NCI-H345 treated with DMSO at 0.1 percent for 48 hours (cell line): ENCODE measurements around the gene CXXC1.
A peak's percentile ranks its signal among the peaks of the same experiment; 100 is the strongest.
"Not testable (repeated sequence)": the region's sequence is repeated elsewhere in the genome, so short reads cannot be mapped to it uniquely, and the experiment has no call there.

Source experiments
- DNase-seq: peaks from one replicate; lab custom pipeline; 2025; ENCODE audit not compliant: unreplicated experiment; lab: John Stamatoyannopoulos, UW

The CXXC1 gene

DNA sequence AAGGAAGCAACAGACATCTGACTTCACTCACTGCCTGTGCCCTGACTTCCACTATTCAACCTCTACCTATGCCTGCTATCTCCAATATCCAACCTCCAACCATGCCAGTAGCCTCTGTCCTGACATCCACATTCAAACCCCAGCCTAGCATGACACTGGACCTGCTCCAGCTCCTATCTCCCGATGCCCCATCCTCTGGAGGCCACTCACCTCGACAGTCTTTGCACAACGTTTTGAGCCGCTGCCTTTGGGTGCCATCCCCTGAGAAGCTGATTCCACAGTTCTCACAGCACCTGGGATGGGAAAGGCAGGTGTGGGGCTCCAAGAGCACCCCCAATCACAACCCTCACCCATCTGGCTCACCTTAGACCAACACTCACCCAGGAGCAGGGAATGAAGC, 11.0 kb downstream of the CXXC1 start:
- DNase-seq = no peak

DNA sequence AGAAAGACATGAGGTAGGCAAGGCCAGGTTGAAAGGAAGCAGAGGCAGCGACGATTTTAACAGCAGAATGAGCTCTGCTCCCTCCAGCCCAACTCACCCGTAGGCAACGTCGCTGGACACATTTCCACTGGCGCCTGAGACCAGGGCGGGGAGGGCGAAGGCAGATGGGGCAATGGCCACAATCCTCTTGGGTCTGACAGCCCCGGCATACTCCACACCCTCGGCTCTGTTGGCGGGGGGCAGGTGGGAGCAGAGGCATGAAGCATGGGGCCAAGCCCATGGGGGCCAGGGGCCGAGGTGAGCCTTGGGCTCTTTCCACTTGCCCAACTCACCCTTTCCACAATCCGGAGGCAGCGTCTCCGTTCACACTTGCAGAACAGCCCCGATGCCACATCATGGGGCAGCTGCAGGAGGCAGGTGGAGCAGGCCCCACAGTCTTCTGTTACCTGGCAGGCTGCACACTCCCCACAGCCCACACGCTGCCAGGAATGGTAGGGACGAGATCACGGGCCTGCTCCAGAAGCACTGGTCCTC, 11.9 kb downstream of the CXXC1 start:
- no peak for DNase-seq

DNA sequence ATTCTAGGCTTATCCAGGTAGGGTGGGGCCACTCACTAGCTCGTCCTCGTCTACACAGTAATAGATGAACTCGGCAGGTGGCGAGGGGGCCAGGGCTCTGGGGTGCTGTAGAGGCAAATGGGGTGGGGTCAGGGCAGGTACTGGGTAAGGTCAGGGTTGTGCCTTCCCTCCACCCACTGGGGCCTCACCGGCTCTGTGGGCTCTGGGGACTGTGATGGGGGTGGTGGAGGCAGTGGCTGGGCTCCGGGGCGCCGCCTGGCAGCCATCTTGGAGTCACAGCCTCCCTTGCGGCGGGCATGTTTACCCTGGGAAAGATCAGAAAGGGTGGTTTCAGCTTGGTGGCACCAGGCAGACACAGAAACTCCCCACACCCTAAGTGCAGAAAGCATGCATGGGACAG, 12.6 kb downstream of the CXXC1 start:
- DNase-seq = no peak

DNA sequence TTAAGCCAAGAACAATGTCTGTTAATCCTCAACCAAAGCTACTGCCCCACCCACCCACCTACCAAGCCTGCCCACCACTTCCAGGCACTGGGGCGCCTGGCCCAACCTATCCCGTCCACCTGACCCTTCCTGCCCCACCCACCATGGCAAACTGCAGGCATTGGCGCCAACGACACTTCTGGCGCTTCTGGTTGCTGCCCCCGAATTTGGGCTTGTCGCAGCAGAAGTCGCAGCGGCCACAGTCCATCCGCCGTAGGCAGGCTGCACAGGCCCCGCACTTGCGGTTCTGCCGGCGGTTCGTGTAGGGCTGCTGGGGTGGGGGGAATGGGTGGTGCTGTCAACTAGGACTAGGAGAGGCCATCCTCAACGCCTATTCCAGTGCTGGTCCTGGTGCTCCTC, 13.4 kb downstream of the CXXC1 start:
- DNase-seq = no peak

DNA sequence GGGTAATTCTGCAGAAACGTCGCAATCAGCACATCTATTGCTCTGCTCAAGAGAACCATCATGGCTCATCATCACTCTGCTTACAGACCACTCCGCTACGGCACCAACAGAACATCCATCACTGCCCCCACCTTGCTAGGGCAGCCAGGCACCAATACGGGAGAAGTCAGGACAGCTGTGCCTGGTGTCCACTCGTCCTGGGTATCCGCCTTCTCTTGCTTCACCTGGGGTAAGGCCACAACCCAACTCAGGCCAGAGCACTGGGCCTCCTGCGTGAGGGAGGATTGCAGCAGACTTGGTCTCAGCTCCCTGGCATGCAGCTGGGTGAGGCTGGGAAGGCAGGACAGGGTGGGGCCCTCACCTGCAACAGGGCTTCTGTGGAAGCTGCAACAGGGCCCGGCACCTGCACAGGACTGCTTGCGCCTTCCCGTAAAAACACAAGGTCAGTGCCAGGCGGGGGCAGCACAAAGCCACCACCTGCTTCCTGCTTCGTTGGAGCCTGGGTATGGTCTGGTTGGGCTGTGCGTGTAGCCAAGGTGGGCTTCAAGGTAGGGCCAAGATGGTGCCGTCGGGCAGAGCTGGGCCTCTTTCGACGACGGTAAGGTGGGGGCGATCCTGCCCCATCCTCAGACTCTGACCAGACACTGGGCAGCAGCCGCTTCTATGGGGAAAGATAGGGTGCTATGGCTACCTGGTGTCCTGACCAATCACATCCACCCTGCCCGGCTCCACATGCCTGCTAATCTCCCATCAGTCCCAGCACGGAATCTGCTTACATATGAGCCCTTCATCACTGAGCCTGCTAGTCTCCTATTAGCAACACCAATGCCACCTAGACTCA, 14.1 kb downstream of the CXXC1 start:
- no peak for DNase-seq

DNA sequence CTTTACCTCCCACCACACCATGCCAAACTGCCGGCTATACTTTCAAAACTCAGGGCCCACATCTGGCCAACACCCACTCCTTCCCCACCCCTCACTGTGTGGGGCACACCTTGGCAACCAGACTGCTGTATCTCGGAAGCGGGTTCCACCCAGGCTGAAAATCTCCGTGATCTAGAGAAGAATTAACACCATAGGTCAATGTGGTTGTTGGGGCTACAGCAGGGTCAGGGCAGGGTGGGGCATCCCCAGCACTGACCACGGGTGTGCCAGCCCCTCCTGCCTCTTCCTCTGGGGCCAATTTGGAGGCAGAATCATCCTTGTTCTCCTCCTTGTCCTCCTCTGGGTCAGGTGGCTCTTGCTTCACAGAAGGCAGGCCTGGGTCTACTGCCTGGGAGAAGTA, 14.9 kb downstream of the CXXC1 start:
- no peak for DNase-seq

DNA sequence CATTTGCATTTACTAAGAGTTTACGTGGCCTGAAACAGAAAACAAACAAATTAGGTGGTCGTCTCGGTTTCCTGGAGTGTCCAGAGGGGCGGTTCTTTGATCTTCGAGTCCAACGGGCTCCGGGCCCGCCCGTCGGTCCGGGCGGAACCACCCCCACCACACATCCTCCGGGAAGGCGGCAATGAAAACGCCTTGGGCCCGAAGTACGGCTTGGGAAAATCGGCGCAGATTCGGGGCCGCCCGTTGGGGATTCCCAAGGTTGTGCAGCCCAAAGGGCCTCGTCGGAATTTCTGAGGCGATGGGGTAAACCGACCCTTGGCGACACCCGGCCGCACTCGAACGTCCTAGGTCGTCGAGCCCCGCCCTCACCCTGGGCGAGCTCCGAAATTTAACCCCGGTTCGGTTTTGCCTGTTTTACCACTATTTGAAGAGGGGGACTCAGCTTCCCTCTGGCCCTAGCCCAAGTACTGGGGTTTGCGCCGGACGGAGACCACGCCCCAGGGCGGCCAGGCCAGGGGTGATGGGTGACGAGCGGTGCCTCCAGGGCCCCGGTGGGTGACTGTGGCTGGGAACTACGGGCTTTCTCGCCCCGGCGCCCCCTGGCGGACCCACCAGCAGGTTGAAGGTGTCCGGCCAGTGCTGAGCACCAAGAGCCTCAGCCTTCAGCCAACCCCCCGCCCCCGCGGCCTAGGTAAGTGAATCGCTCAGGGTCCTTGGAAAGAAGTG, 19.3 kb downstream of the CXXC1 start:
- no peak for DNase-seq

DNA sequence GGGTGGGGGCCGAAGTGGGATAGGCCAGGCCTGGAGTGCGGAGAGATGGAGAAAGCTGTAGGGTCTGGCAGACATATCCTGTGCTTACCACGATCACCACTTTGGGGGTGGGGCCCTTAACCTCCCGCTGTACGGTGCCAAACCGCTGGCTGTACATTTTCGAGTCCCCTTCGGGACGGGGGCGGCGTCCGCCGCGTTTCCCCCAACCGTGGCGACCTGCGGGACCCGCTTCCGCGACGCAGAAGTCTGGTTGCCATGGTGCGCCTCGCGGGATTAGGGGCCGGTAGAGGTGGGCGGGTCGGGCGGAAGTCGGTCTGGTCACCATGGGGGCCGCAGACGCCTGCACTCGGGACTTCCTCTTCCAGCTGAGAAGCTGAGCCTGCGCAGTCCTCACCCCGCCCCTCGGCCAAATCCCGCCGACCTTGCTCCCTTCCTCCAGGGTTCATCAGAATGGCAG, 21.2 kb downstream of the CXXC1 start, which contains the start of gene CFAP53:
TSS of gene CFAP53 (minus strand) at position 248 of the 457 bp plus-strand sequence. CDS start at position 157, 91 bp downstream.
- peak; percentile 70 for DNase-seq

DNA sequence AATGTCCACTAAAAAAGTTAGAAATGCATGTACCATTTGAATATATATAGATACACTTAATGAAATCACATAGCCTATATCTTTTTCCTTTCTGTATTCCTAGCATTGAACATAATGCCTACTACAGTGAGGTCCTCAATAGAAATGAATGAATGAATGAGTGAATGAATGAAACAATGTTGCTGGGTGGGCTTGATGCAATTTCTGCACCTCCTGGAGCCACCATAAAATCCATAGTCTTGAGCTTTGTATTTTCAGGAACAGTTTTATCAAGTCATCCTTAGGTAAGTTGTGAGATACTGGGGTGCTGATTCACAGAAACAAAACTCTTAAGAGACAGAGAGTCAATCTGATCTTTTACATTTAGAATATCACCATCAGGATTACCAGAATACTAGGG, 24.5 kb downstream of the CXXC1 start:
- no peak for DNase-seq

DNA sequence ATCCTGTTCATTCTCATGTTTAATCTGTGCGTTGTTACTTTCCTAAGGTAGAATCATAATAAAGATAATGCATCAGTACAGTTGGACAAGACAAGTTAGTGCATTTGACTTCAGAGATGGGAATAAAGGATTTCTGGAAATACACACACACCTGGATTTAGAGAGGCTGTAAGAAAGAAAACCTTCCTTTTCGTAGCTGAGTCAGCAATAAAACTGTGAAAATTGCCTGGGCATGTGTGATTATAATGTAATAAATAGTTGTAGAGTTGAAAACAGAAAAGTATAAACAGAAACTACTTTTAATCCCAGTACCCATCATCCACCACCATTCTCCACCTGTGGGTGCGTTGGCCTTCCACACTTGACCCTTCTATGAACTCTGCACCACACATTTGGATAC, 36.6 kb downstream of the CXXC1 start:
- no peak for DNase-seq

DNA sequence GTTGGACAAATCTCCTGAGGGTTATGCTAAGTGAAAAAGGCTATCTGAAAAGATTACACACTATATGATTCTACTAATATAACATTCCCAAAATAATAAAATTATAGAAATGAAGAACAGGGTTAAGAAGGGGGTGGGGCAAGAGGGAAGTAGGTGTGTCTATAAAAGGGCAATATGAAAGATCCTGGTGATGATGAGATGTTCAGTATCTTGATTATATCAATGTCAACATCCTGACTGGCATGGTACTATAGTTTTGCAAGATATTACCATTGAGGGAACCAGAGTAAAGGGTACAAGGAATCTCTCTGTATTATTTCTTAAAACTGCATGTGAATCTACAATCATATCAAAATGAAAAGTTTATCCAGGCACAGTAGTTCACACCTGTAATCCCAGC, 37.9 kb downstream of the CXXC1 start:
- DNase-seq = no peak

DNA sequence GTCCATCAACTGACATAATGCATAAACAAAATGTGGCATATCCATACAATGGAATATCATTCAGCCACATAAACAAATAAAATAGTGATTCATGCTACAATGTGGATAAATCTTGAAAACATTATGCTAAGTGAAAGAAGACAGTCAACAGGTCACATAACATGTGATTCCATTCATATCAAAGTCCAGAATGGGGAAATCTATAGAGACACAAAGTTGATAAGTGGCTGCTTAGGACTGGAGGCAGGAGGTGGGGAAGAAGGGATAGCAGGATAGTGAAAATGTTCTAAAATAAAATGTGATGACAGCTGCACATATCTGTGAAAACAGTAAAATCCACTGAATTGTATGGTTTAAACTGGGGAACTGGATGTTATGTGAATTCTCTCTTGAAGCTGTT, 39.9 kb downstream of the CXXC1 start:
- DNase-seq = no peak

DNA sequence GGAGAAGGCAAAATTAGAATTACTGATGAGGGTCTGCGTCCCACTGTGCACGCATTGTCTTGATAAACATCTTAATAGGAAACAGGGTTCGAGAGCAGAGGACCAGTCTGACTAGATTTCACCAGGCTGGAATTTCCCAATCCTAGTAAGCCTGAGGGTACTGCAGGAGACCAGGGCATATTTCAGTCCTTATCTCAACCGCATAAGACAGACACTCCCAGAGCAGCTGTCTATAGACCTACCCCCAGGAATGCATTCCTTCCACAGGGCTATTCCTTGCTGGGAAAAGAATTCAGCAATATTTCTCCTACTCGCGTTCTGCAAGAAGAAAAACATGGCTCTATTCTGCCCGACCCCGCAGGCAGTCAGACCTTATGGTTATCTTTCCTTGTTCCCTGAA, 45.7 kb downstream of the CXXC1 start:
- not testable (repeated sequence) for DNase-seq

DNA sequence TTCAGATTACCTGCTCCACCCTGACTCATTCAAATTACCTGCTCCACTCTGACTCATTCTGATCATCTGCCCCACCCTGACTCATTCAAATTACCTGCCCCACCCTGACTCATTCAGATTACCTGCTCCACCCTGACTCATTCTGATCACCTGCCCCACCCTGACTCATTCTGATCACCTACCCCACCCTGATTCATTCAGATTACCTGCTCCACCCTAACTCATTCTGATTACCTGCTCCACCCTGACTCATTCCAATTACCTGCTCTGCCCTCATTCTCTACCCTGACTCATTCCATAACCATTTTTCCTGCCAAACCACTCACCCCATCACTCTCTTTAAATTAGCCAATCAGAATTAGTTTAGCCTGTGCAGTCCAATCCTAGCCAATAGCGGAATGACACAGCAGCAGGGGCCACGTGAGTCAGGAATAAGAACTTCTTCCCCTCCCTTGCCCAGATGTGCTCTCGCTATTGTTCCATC, 47.4 kb downstream of the CXXC1 start:
- no peak for DNase-seq

DNA sequence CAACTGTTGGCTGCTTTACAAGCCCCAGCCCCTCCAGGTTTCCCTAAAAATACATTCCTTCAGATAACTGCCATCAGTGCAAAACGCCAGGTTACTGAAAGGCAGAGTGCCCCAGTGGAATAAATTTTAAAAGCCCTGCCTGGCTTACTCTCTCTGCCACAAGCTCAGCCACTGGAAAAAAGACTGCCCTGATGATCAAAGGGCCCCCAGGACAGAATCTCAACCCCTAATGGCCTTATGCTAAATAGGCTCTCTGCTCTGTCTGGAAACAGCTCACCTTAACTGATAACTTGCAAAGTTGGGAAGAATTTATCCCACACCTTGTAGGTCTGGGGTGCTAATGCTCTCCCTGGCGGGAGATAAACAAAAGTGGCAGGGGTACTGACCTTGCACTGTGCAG, 55.1 kb downstream of the CXXC1 start:
- DNase-seq = no peak
